ENCODE measurements around the gene KIF1C. TPM values are rescaled to one million over a fixed set of nuclear protein-coding genes. Genes with fewer than 3 reads are reported as not detected.

KIF1C gene
- total RNA-seq, 1 experiment from 2014 or later, result 85.6 TPM

DNA sequence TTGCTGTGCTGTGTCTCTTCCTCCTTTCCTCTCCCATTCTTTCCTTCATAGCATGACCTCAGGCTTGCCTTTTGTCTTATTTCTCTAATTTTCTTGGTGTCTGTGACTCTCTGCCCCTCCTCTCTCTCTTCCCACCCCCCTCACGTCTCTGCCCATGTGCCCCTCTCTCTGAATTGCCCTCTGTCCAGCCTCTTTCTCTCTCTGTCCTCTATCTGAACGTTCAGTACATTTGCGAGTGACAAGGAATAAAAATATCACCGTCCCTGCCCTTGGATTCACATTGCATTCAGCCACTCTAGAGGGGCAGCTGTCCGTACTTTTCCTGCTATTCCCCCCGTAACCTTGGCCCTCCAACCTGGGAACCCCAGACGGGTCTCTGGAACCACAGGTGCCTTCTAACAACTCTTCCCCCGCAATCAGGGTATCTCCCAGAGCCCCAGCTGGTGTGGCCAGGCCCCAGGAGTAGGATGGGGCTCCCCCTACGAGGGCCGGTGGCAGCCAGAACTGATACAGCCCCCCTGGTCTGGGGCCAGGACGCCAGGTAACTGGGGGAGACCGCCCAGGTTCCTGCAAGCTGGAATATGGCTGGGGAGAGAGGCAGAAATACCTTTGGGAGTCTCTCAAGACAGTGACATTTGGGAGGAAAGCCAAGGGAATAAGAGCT is 1.8 kb downstream of the KIF1C start:
- H3K27ac Mint-ChIP-seq, result peak overlapping the region in 1 of 3 experiments; percentile 35; a peak in 2 of 7 replicates
- H3K27ac ChIP-seq (ENCODE audit: insufficient read length, low read depth, low read length), result no peak overlapping the region
- H3K4me3 Mint-ChIP-seq, result peak overlapping the region; percentile 88 to 92

More for the DNA sequence above, 1.8 kb downstream of the KIF1C start:
- Histone ChIP-seq H2BK5ac (ENCODE audit: insufficient read length, low read length) (no peak overlapping the region), H3K18ac (ENCODE audit: insufficient read length, low read depth, low read length) (no peak overlapping the region), H3K79me2 (ENCODE audit: insufficient read depth, low read length) (peaks cover 4% of the 10 kb centered on the region; the same call in 1 of the 2 replicates), H3K23me2 (ENCODE audit: insufficient read length, low read depth, low read length, poor library complexity, severe bottlenecking) (peaks cover 14% of the 10 kb centered on the region), H2AK5ac (ENCODE audit: insufficient read length, low read length) (no peak overlapping the region), H2BK120ac (ENCODE audit: low read depth, low read length, poor library complexity, severe bottlenecking) (no peak overlapping the region), H3K14ac (ENCODE audit: insufficient read depth, low read length) (no peak overlapping the region), H3K4ac (ENCODE audit: low read depth, low read length) (no peak overlapping the region), H3K23ac (ENCODE audit: insufficient read length, low read depth, low read length) (no peak overlapping the region), H4K8ac (replicated peaks; ENCODE audit: insufficient read length, low read depth, low read length) (no peak overlapping the region), H3K56ac (ENCODE audit: insufficient read length, low read depth, low read length) (no peak overlapping the region), H3K4me1 (ENCODE audit: insufficient read depth, low read length) (peaks cover 2% of the 10 kb centered on the region), H4K91ac (ENCODE audit: insufficient read length, low read depth, low read length) (no peak overlapping the region), H2BK20ac (ENCODE audit: low read depth, low read length, poor library complexity, severe bottlenecking) (no peak overlapping the region), H3K4me2 (ENCODE audit: insufficient read depth, insufficient read length, low read length) (peak overlapping the region; percentile 95), H3K79me1 (ENCODE audit: insufficient read depth, low read depth, low read length, poor library complexity, severe bottlenecking) (peaks cover 8% of the 10 kb centered on the region), H2BK15ac (ENCODE audit: low read depth, low read length) (no peak overlapping the region), H3K9ac (ENCODE audit: extremely low read depth, insufficient read length, low read length) (peak overlapping the region; percentile 27), H4K5ac (ENCODE audit: insufficient read length, low read depth, low read length) (no peak overlapping the region), H4K20me1 (ENCODE audit: control insufficient read depth, insufficient read depth, insufficient read length) (no peaks in the 10 kb centered on the region), H3T11ph (ENCODE audit: low read length) (no peak overlapping the region), H2AFZ (ENCODE audit: low read length) (no peak overlapping the region), H3K27me3 (ENCODE audit: insufficient read depth, low read length) (no peaks in the 10 kb centered on the region; the same call in 1 of the 2 replicates), H3K9me3 (ENCODE audit: control insufficient read depth, low read depth, low read length) (no peaks in the 10 kb centered on the region), H2BK12ac (ENCODE audit: insufficient read length, low read depth, low read length) (no peak overlapping the region)
- Mint-ChIP-seq H3K27me3 (ENCODE audit: low read depth) (peaks cover 21% of the 10 kb centered on the region), H3K4me1 (peaks cover 12 to 20% of the 10 kb centered on the region in 2 experiments), H3K36me3 (ENCODE audit: insufficient read depth in 1 of 3, low read depth in 3 of 3) (peaks cover 29 to 42% (median 41%) of the 10 kb centered on the region in 3 experiments), H3K9me3 (no peaks in the 10 kb centered on the region)
- TF ChIP-seq, protein P1, sequence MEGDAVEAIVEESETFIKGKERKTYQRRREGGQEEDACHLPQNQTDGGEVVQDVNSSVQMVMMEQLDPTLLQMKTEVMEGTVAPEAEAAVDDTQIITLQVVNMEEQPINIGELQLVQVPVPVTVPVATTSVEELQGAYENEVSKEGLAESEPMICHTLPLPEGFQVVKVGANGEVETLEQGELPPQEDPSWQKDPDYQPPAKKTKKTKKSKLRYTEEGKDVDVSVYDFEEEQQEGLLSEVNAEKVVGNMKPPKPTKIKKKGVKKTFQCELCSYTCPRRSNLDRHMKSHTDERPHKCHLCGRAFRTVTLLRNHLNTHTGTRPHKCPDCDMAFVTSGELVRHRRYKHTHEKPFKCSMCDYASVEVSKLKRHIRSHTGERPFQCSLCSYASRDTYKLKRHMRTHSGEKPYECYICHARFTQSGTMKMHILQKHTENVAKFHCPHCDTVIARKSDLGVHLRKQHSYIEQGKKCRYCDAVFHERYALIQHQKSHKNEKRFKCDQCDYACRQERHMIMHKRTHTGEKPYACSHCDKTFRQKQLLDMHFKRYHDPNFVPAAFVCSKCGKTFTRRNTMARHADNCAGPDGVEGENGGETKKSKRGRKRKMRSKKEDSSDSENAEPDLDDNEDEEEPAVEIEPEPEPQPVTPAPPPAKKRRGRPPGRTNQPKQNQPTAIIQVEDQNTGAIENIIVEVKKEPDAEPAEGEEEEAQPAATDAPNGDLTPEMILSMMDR (conservative IDR thresholded peaks at IDR 0.05), result no peak
- WGBS (ENCODE audit: extremely low coverage, insufficient read length, low lambda C conversion rate), result no CpG with 5 or more reads among the region's 12 CpGs
- DNase-seq, result no peak

Data from H9 (cell line).